ENCODE data around the gene PRTFDC1.

- no peak for TF ChIP-seq CTCF (IDR thresholded peaks at IDR 0.05)
- no peak for TF ChIP-seq POLR2AphosphoS5 (IDR thresholded peaks at IDR 0.05)
These were observed 109.5 kb downstream of the PRTFDC1 start for GRCh38 chr10:24842856-24843255.

All from esophagus muscularis mucosa (tissue), 3 donors.